ENCODE results near the gene DUXB. TPM values are rescaled to one million over a fixed set of nuclear protein-coding genes. Genes with fewer than 3 reads are reported as not detected.

Gene DUXB
- total and polyA plus RNA-seq, 10 donors, result not detected

DNA sequence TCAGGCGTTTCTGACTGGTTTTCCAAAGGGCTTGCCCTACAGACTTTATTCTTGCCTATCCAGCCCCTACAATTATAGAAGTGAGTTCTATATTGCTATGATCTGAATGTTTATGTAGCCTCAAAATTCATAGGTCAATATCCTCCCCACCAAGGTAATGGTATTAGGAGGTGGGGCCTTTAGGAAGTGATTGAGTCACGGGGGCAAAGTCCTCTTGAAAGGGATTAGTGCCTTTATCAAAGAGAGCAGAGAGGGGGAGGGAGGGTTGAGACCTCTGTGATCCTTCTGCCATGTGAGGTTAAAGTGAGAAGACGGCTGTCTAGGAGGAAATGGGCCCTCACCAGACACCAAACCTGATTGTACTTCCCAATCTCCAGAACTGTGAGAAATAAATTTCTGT is 26.0 kb upstream of the DUXB start:
- Histone ChIP-seq H3K4me1 (no peaks in the 10 kb centered on the region), H3K27me3 (replicated peaks in 1 of 7) (no peaks in the 10 kb centered on the region), H3K9me3 (peaks cover 0 to 8% (median 0%) of the 10 kb centered on the region in 8 donors), H3K27ac (no peak overlapping the region), H3K4me3 (no peak overlapping the region), H3K36me3 (no peaks in the 10 kb centered on the region)
- no peak for DNase-seq
- 52 to 64% (median 56%) methylated on average over 3 of the region's 3 CpGs for WGBS, 5 donors
- TF ChIP-seq POLR2AphosphoS5 (IDR thresholded peaks at IDR 0.05) (no peak), POLR2A (IDR thresholded peaks at IDR 0.05) (no peak)
- TF ChIP-seq, protein P1, sequence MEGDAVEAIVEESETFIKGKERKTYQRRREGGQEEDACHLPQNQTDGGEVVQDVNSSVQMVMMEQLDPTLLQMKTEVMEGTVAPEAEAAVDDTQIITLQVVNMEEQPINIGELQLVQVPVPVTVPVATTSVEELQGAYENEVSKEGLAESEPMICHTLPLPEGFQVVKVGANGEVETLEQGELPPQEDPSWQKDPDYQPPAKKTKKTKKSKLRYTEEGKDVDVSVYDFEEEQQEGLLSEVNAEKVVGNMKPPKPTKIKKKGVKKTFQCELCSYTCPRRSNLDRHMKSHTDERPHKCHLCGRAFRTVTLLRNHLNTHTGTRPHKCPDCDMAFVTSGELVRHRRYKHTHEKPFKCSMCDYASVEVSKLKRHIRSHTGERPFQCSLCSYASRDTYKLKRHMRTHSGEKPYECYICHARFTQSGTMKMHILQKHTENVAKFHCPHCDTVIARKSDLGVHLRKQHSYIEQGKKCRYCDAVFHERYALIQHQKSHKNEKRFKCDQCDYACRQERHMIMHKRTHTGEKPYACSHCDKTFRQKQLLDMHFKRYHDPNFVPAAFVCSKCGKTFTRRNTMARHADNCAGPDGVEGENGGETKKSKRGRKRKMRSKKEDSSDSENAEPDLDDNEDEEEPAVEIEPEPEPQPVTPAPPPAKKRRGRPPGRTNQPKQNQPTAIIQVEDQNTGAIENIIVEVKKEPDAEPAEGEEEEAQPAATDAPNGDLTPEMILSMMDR (IDR thresholded peaks at IDR 0.05 in 8 of 11, conservative IDR thresholded peaks at IDR 0.05 in 3 of 11), result no peak
- intact Hi-C loops (cut with DNase I; ENCODE audit: low total_unique reads), result no loop called here

DNA sequence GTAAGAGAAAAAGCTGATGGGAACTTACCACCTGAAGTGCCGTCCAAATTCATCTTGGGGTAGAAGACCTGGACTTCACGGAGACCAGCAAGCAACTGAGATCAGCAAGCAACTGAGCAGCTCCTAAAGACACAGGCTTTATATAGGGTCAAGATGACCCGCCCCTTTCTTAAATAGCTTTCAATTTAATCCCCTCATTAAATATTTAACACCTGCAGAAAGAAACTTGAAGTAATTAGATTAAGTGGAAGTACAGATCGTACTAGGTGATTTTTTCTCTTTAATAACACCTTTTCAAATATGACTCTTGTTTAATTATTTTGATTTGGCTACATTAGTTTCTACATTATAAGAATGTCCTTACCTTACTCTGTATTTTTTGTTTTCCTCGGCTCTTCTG is 25.1 kb upstream of the DUXB start, which contains the start of gene CPHXL:
Gene CPHXL, minus strand, starts transcription at position 101 of the 400 bp plus-strand sequence. Its CDS starts 48 bp downstream, at position 53.
- 85 to 98% (median 93%) methylated on average over 5 of the region's 5 CpGs for WGBS, 5 donors
- no peak for DNase-seq

DNA sequence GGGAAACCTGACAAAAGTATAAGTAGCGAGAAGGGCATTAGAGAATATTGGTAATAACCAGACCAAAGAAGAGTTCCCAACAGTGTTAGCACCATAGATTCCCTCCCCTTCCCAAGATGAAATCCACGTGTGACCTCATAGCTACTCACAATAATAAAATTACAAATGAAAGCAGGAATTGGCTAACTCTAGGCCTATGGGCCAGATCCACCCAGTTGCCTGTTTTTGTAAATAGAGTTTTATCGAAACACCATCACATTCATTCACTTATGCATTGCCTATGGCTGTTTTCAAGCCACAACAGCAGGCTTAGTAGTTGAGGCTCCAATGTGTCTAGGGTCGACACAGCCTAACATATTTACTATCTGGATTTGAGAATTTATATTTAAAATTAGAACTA is 17.2 kb upstream of the DUXB start:
- H3K9me3 ChIP-seq, result peaks cover 0 to 15% (median 6%) of the 10 kb centered on the region in 8 donors
- no peaks in the 10 kb centered on the region for H3K36me3 ChIP-seq
- DNase-seq, result no peak
- no peak overlapping the region for H3K4me3 ChIP-seq
- no peaks in the 10 kb centered on the region for H3K27me3 ChIP-seq (replicated peaks in 1 of 7)
- 85 to 92% (median 89%) methylated on average over 4 of the region's 4 CpGs for WGBS, 5 donors
- TF ChIP-seq, protein P1 (IDR thresholded peaks at IDR 0.05 in 8 of 11, conservative IDR thresholded peaks at IDR 0.05 in 3 of 11), result no peak
- no peak for TF ChIP-seq POLR2A (IDR thresholded peaks at IDR 0.05)
- no peak for TF ChIP-seq POLR2AphosphoS5 (IDR thresholded peaks at IDR 0.05)
- H3K27ac ChIP-seq, result no peak overlapping the region
- H3K4me1 ChIP-seq, result no peaks in the 10 kb centered on the region
- intact Hi-C loops (cut with DNase I; ENCODE audit: low total_unique reads), result no loop called here

More for the DNA sequence above, 25.1 kb upstream of the DUXB start, which contains the start of gene CPHXL:
- Histone ChIP-seq H3K27me3 (replicated peaks in 1 of 7) (no peaks in the 10 kb centered on the region), H3K36me3 (no peaks in the 10 kb centered on the region), H3K4me1 (no peaks in the 10 kb centered on the region), H3K9me3 (peaks cover 0 to 8% (median 0%) of the 10 kb centered on the region in 8 donors), H3K27ac (no peak within 1 kb of the TSS), H3K4me3 (no peak within 1 kb of the TSS)
- intact Hi-C loops (cut with DNase I; ENCODE audit: low total_unique reads), result no loop called here
- no peak for TF ChIP-seq POLR2AphosphoS5 (IDR thresholded peaks at IDR 0.05)
- TF ChIP-seq POLR2A (IDR thresholded peaks at IDR 0.05), result no peak
- TF ChIP-seq, protein P1 (IDR thresholded peaks at IDR 0.05 in 8 of 11, conservative IDR thresholded peaks at IDR 0.05 in 3 of 11), result no peak

DNA sequence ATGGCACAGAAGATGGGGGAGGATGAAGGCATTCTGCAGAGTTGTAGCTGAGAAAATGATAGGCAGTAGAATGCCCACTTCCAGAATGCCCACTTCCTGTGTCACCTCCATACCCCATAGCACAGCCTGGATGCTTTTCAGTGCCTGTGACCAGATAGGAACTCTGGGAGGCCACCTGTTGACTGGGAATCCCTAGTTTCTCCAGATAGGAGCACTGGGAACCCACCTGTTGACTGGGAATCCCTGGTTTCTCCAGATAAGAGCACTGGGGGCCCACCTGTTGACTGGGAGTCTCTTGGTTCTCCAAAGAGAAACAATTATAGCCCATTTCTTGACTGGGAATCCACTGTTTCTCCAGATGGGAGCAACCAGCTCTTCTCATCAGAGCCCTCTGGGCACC is 13.4 kb upstream of the DUXB start:
- H3K27ac ChIP-seq, result no peak overlapping the region
- intact Hi-C loops (cut with DNase I; ENCODE audit: low total_unique reads), result no loop called here

More for the DNA sequence above, 13.4 kb upstream of the DUXB start:
- DNase-seq, result no peak
- Histone ChIP-seq H3K4me3 (no peak overlapping the region), H3K9me3 (peaks cover 5 to 31% (median 26%) of the 10 kb centered on the region in 8 donors), H3K36me3 (peaks cover 0 to 3% (median 0%) of the 10 kb centered on the region in 6 donors), H3K4me1 (no peaks in the 10 kb centered on the region), H3K27me3 (replicated peaks in 1 of 7) (no peaks in the 10 kb centered on the region)
- TF ChIP-seq POLR2AphosphoS5 (IDR thresholded peaks at IDR 0.05) (no peak), POLR2A (IDR thresholded peaks at IDR 0.05) (no peak)
- TF ChIP-seq, protein P1 (IDR thresholded peaks at IDR 0.05 in 8 of 11, conservative IDR thresholded peaks at IDR 0.05 in 3 of 11), result no peak

All from spleen (tissue), 11 donors.